Neural progenitor cell (in vitro differentiated cells): ENCODE results near the gene MAOB.

Experiments
- CTCF ChIP-seq: fragments of 200-600 bp; sonication (generic); IDR thresholded peaks from 2 replicates; pipeline ENCODE4 v1.5.1; 2017; ENCODE audit warnings: antibody characterized with exemption, mild to moderate bottlenecking
- EZH2 ChIP-seq: fragments of 200-600 bp; sonication (generic); IDR thresholded peaks from 2 replicates; pipeline ENCODE4 v1.6.1; 2017; ENCODE audit warnings: antibody characterized with exemption, mild to moderate bottlenecking, moderate library complexity

DNA sequence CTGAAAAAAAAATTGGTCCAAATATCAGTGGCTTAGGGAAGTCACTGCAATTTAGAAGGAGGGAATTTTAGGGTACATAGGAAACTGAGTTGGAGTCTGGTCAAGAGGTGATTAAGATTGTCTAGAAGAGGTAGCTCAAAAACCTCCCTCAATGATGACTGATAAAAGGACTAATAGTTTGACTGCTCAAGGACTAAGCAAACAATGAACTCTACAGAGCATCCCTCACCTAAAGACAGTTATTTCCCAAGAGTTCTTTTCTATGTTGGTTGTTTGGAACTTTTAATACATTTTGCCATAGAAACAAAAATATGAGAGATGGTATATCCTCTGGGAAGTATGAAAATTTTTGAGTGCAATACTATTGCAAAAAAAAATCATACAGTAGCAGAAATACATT lies 35.7 kb downstream of the MAOB start:
- no peak for TF ChIP-seq CTCF
- TF ChIP-seq EZH2 = no peak
